Stimulated activated CD8-positive, alpha-beta memory T cell treated with anti-CD3 and anti-CD28 coated beads, Interleukin-4, amount 100 ng/mL, for 1 hour (primary cell): ENCODE measurements around the gene CD79B.
A peak's percentile ranks its signal among the peaks of the same experiment; 100 is the strongest.

Experiments used
- DNase-seq, 2 donors: peaks; one replicate each; pipeline ENCODE4 v3.0.0-alpha.2; 2020; ENCODE audit warnings: low read depth in 2 of 2, low spot score in 1 of 2

CD79B gene

DNA sequence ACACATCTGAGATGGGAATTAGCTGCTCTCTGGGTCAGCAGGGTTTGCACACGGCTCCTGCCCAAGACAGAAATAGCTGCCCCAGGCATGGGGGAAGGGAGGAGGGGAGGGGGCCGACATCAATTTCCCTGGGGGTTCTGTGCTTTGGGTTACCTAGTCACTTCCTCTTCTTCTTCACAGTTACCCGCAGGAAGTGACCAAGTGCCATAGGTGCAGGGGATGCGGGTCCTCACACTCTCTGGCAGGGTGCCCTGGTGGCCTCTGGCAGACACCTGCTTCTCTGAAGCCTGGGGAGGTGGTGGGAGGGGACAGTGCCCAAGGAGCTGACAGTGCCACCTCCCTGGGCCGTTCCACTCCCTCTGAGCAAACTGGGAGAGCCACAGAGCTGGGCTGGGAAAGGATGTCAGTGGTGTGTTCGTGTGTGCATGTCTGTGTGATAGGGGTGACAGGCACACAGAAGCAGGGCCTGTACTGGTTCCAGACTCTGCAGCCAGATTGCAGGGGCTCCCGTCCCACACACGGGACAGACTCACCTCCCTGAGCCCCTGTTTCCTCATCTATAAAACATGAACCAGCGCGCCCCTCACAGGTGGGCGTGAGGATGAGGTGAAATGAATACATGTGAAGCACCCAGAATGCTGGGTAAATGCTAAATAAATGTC lies 22.4 kb upstream of the CD79B start:
- no peak for DNase-seq

DNA sequence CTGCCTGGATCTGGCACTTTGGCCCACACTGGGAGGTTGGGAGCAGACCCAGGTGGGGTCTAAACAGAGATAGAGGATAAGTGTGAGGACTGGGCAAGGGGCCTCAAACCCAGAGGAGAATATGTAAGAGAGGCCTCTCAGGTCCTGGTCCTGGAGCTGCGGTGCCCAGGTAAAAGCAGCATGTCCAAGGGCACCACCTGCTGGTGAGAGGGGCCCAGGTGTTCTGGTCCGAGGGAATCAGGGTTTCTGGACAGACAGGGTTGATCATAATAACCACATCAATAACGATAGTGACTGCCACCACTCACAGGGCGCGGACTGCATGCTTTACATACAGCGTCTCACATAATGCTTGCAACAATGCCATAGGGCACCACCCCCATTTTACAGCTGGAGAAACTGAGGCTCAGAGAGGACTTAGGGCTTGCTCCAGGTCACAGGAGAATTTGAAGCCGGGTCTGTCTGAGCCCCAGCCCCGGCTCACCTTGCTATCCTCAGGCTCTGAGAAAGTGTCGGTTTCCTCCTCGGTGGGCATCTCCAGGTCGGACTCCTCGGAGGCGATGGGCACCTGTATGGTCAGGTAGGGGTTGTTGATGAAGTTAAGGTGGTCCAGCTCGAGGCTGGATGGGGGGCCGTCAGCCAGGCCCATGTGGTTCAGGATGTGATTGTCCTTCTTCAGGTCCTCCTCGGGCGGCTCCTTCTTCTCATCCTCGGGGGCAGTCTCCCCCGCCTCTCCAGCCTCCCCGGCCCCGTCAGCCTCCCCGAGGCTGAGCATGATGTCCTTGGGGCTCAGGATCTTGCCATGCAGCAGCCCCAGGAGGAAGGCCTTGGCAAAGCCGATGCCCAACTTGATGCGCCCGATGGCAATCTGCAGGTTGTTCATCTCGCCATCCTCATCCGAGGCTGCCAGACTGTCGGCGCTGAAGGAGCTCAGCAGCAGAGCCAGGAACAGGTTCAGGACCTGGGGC lies 19.1 kb upstream of the CD79B start:
- no peak for DNase-seq

GRCh38 chr17:63949576-63950250 lies 17.6 kb upstream of the CD79B start:
- DNase-seq, result no peak

DNA sequence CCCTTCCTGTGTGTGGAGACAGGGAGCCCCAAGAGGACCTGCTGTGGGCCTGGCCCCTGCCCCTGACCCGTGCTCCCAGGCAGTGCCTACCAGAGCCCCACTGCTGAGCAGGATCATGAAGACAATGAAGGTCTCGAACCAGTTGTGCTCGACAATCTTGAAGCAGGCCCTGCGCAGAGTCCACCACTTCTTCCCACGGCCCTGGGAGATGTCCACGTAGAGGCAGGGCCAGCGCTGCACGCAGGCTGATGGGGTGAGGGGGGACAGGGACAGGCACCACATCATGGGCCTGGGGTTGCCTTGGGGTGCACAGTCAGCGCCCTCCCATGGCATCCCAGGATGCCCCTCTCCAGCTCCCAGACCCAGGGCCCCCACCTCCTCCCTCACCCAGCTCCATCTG lies 16.4 kb upstream of the CD79B start:
- DNase-seq, result no peak

GRCh38 chr17:63947711-63948330 lies 15.7 kb upstream of the CD79B start:
- DNase-seq, result no peak

DNA sequence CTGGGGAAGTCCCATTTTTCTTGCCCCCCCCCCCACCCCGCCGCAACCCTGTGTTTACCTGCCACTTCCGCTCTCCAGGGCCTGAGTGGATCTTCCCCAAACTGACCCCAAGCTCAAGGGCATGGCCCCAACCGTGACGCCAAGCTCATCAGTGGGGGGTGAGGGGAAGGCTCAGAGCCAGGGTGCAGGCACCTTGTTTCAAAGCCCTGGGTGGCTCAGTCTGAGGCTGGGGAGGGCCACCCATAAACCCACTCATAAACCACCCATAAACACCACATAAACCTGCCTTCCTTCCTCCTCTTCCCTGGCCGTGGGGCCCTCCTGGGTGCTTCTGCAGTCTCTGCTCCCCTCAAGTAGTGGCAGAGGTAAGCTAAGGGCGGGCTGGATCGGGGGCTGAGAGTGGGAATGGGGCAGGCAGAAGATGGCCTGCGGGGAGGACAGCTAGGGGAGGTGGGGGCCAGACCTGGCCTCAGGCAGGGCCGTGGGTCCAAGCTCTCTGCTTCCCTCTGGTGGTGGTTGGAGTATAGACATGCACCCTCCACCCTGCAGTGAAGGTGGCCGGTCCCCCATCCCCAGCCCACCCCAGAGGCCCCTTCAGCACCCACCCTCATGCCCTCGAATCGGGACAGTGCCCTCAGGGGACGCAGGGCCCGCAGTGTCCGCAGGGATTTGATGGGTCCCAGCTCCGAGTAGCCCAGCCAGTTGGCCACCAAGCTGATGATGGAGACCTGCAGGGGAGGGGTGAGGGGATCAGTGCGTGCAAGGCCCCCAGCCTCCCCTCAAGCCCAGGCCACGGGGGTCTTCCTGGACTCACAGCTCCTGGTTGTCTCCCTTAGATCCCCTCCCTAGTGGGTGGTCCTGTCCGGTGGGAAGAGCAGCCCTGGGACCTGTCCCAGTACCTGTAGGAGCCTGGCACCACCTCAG lies 14.6 kb upstream of the CD79B start:
- DNase-seq, result peak in 1 of 2 donors; percentile 40

GRCh38 chr17:63945784-63946439 lies 13.8 kb upstream of the CD79B start:
- DNase-seq, result no peak

- no peak for DNase-seq
These were observed 12.8 kb upstream of the CD79B start for GRCh38 chr17:63944736-63945499.

DNA sequence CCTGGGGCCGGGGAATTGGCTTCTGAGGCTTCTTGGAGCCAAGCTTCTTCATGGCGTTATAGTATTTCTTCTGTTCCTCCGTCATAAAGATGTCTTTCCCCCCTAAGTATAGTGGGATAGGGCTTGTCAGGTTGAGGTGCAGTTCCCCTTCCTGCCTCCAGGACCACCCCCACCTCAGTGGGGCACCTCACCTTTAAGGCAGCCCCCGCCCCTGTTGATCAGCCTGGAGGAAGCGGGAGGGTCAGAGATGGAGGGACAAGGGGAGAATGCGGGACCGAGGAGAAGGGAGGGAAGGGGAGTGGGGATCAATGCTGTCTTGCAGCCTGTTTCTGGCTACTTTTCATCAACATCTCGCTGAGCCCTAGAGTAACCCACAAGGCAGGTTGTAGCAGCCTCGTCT lies 11.6 kb upstream of the CD79B start:
- no peak for DNase-seq

- no peak for DNase-seq
These were observed 10.3 kb upstream of the CD79B start for GRCh38 chr17:63942309-63942985.

DNA sequence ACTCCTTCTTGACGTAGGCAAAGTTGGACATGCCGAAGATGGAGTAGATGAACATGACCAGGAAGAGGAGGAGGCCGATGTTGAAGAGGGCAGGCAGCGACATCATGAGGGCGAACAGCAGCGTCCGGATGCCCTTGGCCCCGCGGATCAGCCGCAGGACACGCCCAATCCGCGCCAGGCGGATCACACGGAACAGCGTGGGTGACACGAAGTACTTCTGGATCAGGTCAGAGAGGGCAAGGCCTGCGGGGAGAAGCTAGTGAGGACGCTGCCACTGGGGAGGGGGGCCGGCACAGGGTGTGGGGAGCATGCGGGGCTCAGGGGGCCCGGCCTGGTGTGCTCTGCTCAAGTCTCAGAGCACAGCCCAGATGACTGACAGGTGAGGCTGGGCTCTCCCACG lies 9.6 kb upstream of the CD79B start:
- DNase-seq, result no peak

- no peak for DNase-seq
These were observed 9.0 kb upstream of the CD79B start for GRCh38 chr17:63941162-63941561.

DNA sequence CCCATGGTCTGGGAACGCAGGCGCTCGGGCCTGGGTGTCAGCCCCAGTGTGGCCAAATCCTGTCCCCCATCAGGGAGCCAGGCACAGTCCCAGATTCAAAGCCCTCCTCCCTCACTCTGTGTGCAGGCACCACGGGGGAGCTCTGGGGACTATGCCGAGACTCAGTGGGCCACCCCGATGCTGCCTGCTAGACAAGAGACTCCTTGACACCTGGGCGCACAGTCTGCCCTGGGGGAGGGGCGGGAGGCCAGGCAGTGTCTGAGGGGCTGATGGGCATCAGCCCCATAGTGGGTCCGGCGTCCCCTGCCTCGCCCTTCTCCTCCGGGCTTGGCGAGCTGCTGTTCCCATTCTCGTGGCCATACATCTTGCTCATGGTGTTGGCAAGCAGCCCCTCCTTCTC lies 8.5 kb upstream of the CD79B start:
- no peak for DNase-seq

DNA sequence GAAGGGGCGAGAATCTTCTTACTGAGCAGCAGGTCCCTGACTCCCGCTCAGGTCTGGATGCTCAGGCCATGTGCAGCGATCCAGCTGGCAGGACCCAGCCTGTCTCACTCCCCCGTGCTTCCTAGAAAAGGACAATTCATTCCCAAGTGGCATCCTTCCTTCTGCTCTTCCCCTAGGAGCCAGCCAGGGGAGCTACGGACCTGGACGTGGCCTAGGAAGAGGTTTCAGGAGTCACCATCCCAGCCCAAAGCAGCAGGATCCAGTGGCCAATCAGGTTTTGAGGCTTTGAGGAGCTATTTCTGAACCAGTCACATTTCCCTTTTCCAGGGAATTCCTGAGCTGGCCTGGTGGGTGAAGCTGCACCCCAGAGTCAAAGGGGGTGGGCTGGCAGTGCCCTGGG lies 7.8 kb upstream of the CD79B start:
- DNase-seq, result no peak

DNA sequence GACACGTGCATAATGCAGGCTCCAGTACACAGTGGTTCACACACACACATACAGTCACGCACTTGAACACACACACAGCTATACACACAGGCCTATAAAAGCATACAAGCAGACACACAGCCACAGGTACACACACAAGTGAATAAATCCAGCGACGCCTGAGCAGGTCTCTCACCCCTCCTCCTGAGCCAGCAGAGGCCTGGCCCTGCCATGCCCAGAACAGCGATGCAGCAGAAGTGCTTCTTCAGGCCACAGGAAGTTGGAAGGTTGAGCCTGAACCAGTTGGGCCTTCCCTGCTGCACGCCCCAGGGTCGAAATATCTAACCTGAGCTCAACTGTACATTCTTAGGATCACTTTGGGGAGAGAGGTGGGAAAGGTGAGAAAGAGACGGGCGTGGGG lies 7.3 kb upstream of the CD79B start:
- no peak for DNase-seq

DNA sequence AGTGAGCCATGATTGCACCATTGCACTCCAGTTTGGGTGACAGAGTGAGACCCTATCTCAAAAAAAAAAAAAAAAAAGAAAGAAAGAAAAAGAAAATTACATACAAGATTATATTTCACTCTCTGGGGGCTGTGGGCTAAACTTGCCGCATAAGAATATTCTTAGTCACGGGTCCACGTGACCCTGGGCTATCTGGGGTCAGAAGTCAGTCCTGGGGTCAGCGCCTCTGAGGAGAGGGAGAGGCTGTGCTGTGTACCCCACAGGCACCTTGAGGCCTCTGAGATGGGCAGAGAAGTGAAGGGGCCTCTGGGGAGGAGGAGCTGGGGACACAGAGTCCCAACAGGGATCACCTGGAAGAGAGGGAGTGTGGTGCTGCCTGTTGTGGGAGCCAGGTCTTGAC lies 5.8 kb upstream of the CD79B start:
- no peak for DNase-seq

GRCh38 chr17:63937319-63937718 lies 5.2 kb upstream of the CD79B start:
- no peak for DNase-seq
